Measurements from ENCODE around the gene MRO. TPM values are rescaled to one million over a fixed set of nuclear protein-coding genes. Genes with fewer than 3 reads are reported as not detected.

Gene MRO
- total and polyA plus RNA-seq, 10 of the 15 experiments (the other 5 are each of a cell fraction or from before 2014, with no cell fraction given), result 0.11 to 0.18 TPM; not detected in 8

DNA sequence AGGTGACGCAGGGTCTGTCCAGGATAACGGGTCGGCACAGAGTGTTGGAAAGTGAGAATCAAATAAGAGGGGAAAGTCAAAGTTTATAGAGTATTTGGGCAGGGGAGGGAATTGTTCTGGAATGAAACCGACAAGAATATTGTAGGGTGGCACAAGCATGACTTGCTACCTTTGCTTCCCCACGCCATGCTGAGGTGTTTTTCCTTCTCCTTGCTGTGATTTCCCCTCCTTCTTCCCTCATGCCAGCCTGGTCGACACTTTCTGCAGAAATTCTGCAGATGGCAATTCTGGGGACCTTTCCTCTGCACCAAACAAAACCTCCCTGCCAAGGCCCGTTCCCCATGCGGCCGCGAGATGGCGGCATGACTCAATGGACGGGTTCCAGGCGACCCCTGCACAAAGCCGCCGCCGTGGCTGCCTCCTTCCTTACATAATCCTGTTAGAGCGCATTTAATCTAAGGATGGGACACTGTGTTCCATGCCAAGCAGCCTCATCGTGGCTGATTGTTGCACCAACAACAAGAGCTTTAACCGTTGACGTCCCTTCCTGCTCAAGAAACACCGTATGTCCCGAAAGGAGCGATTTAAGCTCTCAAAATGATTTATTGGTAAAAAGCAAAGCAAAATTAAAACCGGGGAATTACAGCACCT lies at the start of gene MRO (continued):
- TF ChIP-seq, protein P1, sequence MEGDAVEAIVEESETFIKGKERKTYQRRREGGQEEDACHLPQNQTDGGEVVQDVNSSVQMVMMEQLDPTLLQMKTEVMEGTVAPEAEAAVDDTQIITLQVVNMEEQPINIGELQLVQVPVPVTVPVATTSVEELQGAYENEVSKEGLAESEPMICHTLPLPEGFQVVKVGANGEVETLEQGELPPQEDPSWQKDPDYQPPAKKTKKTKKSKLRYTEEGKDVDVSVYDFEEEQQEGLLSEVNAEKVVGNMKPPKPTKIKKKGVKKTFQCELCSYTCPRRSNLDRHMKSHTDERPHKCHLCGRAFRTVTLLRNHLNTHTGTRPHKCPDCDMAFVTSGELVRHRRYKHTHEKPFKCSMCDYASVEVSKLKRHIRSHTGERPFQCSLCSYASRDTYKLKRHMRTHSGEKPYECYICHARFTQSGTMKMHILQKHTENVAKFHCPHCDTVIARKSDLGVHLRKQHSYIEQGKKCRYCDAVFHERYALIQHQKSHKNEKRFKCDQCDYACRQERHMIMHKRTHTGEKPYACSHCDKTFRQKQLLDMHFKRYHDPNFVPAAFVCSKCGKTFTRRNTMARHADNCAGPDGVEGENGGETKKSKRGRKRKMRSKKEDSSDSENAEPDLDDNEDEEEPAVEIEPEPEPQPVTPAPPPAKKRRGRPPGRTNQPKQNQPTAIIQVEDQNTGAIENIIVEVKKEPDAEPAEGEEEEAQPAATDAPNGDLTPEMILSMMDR (IDR thresholded peaks at IDR 0.05 in 2 of 3, conservative IDR thresholded peaks at IDR 0.05 in 1 of 3; ENCODE audit: control insufficient read depth in 2 of 3, extremely low read depth in 1 of 3, insufficient read depth in 1 of 3, low read depth in 3 of 3, low read length in 3 of 3), result peak; percentile 95 to 97 (median 96)
- TF ChIP-seq NR2C2 (IDR thresholded peaks at IDR 0.05; ENCODE audit: borderline replicate concordance, control insufficient read depth, insufficient read length, low read depth) (no peak), FOXM1 (IDR thresholded peaks at IDR 0.05; ENCODE audit: low read depth, low read length) (0 out of 2 replicates have a peak, but pooled peaks have one; percentile 29), YY1 (IDR thresholded peaks at IDR 0.05; ENCODE audit: low read depth, low read length) (peak; percentile 80), RB1 (IDR thresholded peaks at IDR 0.05; ENCODE audit: borderline replicate concordance) (0 out of 2 replicates have a peak, but pooled peaks have one; percentile 62), GABPA (IDR thresholded peaks at IDR 0.05; ENCODE audit: low read depth) (0 out of 2 replicates have a peak, but pooled peaks have one; percentile 12)

DNA sequence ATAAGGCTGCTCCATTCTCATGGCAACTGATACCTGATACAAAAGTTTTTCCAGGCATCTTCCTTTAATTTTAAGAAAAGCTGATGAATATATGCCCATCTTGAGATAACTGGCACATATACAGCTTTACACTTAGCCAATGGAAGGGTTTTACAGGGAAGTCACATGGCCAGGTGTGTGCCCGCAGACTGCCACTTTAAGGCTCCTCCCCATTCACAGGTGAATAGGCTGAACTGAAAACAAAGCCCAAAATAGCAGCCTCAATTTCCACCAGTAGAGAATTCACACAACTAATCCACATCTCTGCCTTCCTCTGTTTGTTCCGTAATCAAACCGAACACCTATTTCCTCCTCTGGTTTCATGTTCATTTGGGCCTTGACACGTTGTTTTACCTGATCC lies 49.3 kb upstream of the MRO start:
- Histone ChIP-seq H3K79me2 (ENCODE audit: control insufficient read depth, insufficient read depth, low read length) (no peaks in the 10 kb centered on the region), H3K27me3 (replicated peaks in 1 of 2; ENCODE audit: control insufficient read depth in 2 of 2, insufficient read depth in 2 of 2, low read length in 1 of 2) (no peaks in the 10 kb centered on the region), H3K4me3 (no peak overlapping the region), H3K9me3 (replicated peaks; ENCODE audit: control insufficient read depth, insufficient read depth, low read length) (no peaks in the 10 kb centered on the region), H3K4me1 (ENCODE audit: control insufficient read depth, insufficient read depth, low read length) (no peaks in the 10 kb centered on the region), H4K20me1 (ENCODE audit: control insufficient read depth, insufficient read depth) (no peaks in the 10 kb centered on the region), H3K36me3 (ENCODE audit: control insufficient read depth in 2 of 2, insufficient read depth in 2 of 2, low read length in 1 of 2) (no peaks in the 10 kb centered on the region), H2AFZ (ENCODE audit: control insufficient read depth, low read depth, low read length) (no peak overlapping the region), H3K27ac (ENCODE audit: control insufficient read depth, insufficient read depth) (no peak overlapping the region), H3K4me2 (ENCODE audit: control insufficient read depth, insufficient read depth) (no peak overlapping the region), H3K9ac (ENCODE audit: control insufficient read depth, insufficient read depth, low read length) (no peak overlapping the region)
- ChIA-PET POLR2A (no interaction called here), CTCF (interaction anchor here (1.3 to 1.6 kb wide), 2 partner anchors 10 to 11 kb away, joined by 3 to 4 read pairs; partner anchors contain the start of gene ME2), RAD21 (ENCODE audit: unreplicated experiment) (no interaction called here), SMC1A (ENCODE audit: uncharacterized antibody, unreplicated experiment) (interaction anchor here (1.5 kb wide), 1 partner anchor 13 kb away, joined by 4 read pairs; no protein-coding TSS in a partner anchor)
- intact Hi-C loops (cut with micrococcal nuclease; ENCODE audit: unreplicated experiment) (no loop called here), in situ Hi-C loops (cut with MboI) (no loop called here)
- FAIRE-seq (no peak), DNase-seq (ENCODE audit: low read depth, low spot score) (no peak), ATAC-seq (no peak)
- 77% methylated on average over 4 of the region's 4 CpGs for WGBS (ENCODE audit: insufficient coverage, insufficient replicate concordance, low lambda C conversion rate, missing lambda C conversion rate)
- no TSS peak for BruUV-seq (replicated peaks)
- no peak for TF ChIP-seq RAD21 (IDR thresholded peaks at IDR 0.05; ENCODE audit: insufficient read depth, low read depth, low read length)
- TF ChIP-seq MEF2A (IDR thresholded peaks at IDR 0.05; ENCODE audit: insufficient read depth, low read depth, low read length), result no peak
- no peak for TF ChIP-seq MTA2 (IDR thresholded peaks at IDR 0.05; ENCODE audit: low read depth)
- TF ChIP-seq MTA3 (IDR thresholded peaks at IDR 0.05; ENCODE audit: borderline replicate concordance, low read length), result no peak
- no peak for TF ChIP-seq JUND (IDR thresholded peaks at IDR 0.05; ENCODE audit: low read depth, low read length)
- TF ChIP-seq RFX5 (IDR thresholded peaks at IDR 0.05; ENCODE audit: low read depth, low read length), result no peak
- TF ChIP-seq, protein P2, sequence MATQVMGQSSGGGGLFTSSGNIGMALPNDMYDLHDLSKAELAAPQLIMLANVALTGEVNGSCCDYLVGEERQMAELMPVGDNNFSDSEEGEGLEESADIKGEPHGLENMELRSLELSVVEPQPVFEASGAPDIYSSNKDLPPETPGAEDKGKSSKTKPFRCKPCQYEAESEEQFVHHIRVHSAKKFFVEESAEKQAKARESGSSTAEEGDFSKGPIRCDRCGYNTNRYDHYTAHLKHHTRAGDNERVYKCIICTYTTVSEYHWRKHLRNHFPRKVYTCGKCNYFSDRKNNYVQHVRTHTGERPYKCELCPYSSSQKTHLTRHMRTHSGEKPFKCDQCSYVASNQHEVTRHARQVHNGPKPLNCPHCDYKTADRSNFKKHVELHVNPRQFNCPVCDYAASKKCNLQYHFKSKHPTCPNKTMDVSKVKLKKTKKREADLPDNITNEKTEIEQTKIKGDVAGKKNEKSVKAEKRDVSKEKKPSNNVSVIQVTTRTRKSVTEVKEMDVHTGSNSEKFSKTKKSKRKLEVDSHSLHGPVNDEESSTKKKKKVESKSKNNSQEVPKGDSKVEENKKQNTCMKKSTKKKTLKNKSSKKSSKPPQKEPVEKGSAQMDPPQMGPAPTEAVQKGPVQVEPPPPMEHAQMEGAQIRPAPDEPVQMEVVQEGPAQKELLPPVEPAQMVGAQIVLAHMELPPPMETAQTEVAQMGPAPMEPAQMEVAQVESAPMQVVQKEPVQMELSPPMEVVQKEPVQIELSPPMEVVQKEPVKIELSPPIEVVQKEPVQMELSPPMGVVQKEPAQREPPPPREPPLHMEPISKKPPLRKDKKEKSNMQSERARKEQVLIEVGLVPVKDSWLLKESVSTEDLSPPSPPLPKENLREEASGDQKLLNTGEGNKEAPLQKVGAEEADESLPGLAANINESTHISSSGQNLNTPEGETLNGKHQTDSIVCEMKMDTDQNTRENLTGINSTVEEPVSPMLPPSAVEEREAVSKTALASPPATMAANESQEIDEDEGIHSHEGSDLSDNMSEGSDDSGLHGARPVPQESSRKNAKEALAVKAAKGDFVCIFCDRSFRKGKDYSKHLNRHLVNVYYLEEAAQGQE (IDR thresholded peaks at IDR 0.05; ENCODE audit: low read depth, low read length), result no peak
- no peak for TF ChIP-seq POLR2A (IDR thresholded peaks at IDR 0.05; ENCODE audit: low read depth, low read length)
- no peak for TF ChIP-seq SREBF1 (IDR thresholded peaks at IDR 0.05; ENCODE audit: low read length)
- TF ChIP-seq, protein P3, sequence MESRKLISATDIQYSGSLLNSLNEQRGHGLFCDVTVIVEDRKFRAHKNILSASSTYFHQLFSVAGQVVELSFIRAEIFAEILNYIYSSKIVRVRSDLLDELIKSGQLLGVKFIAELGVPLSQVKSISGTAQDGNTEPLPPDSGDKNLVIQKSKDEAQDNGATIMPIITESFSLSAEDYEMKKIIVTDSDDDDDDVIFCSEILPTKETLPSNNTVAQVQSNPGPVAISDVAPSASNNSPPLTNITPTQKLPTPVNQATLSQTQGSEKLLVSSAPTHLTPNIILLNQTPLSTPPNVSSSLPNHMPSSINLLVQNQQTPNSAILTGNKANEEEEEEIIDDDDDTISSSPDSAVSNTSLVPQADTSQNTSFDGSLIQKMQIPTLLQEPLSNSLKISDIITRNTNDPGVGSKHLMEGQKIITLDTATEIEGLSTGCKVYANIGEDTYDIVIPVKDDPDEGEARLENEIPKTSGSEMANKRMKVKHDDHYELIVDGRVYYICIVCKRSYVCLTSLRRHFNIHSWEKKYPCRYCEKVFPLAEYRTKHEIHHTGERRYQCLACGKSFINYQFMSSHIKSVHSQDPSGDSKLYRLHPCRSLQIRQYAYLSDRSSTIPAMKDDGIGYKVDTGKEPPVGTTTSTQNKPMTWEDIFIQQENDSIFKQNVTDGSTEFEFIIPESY (IDR thresholded peaks at IDR 0.05), result no peak
